Endothelial cell (in vitro differentiated cells): ENCODE data around the gene PRORP. TPM values are rescaled to one million over a fixed set of nuclear protein-coding genes. Genes with fewer than 3 reads are reported as not detected.
"Not testable (repeated sequence)": the region's sequence is repeated elsewhere in the genome, so short reads cannot be mapped to it uniquely, and the experiment has no call there.

ENCODE experiments used
- DNase-seq: peaks from one replicate; pipeline ENCODE4 v3.0.0; 2021; ENCODE audit warnings: low spot score
- H3K27ac Mint-ChIP-seq: one replicate; pipeline ENCODE4 v1.8.0; 2021; ENCODE audit warnings: mixed read lengths, inconsistent platforms; ENCODE audit not compliant: unreplicated experiment
- H3K27me3 Mint-ChIP-seq: one replicate; pipeline ENCODE4 v1.8.0; 2021; ENCODE audit warnings: mild to moderate bottlenecking, moderate library complexity, mixed read lengths, inconsistent platforms; ENCODE audit not compliant: unreplicated experiment
- H3K36me3 Mint-ChIP-seq: one replicate; pipeline ENCODE4 v1.8.0; 2021; ENCODE audit warnings: mild to moderate bottlenecking, low read depth, mixed read lengths, inconsistent platforms; ENCODE audit not compliant: unreplicated experiment
- H3K4me1 Mint-ChIP-seq: one replicate; pipeline ENCODE4 v1.8.0; 2021; ENCODE audit warnings: mild to moderate bottlenecking, mixed read lengths, inconsistent platforms; ENCODE audit not compliant: unreplicated experiment
- H3K4me3 Mint-ChIP-seq: one replicate; pipeline ENCODE4 v1.8.0; 2021; ENCODE audit warnings: mild to moderate bottlenecking, mixed read lengths, inconsistent platforms; ENCODE audit not compliant: unreplicated experiment
- H3K9me3 Mint-ChIP-seq: one replicate; pipeline ENCODE4 v1.8.0; 2021; ENCODE audit warnings: mixed read lengths, inconsistent platforms; ENCODE audit not compliant: unreplicated experiment
- CTCF ChIP-seq: fragments of 200-600 bp; sonication (generic); IDR thresholded peaks from one replicate; pipeline ENCODE4 v1.5.0; 2021; ENCODE audit warnings: antibody characterized with exemption; ENCODE audit not compliant: unreplicated experiment
- total RNA-seq: library from RNA; stranded (reverse); fragmentation: NEBNext Ultra II Directional; extraction: Animal tissue kit (Norgen Biotek cat#: 25700); gene quantifications from one replicate; pipeline ENCODE4 v1.2.1, GENCODE V29; 2021; ENCODE audit not compliant: unreplicated experiment

PRORP gene
- total RNA-seq, 1 donor from 2014 or later, result 56.6 TPM

GRCh38 chr14:35083530-35084150, 38.7 kb upstream of the PRORP start:
- Mint-ChIP-seq H3K9me3 (no peaks in the 10 kb centered on the region), H3K4me3 (no peak overlapping the region), H3K27me3 (peaks cover 1% of the 10 kb centered on the region), H3K4me1 (no peaks in the 10 kb centered on the region), H3K27ac (no peak overlapping the region), H3K36me3 (peaks cover 13% of the 10 kb centered on the region)
- no peak for TF ChIP-seq CTCF
- DNase-seq, result no peak

GRCh38 chr14:35085441-35085840, 36.9 kb upstream of the PRORP start:
- Mint-ChIP-seq H3K27ac (no peak overlapping the region), H3K9me3 (no peaks in the 10 kb centered on the region)

GRCh38 chr14:35088514-35088913, 33.8 kb upstream of the PRORP start:
- no peak for DNase-seq
- Mint-ChIP-seq H3K27ac (no peak overlapping the region), H3K27me3 (peaks cover 1% of the 10 kb centered on the region), H3K36me3 (peaks cover 13% of the 10 kb centered on the region), H3K4me1 (no peaks in the 10 kb centered on the region), H3K4me3 (no peak overlapping the region), H3K9me3 (no peaks in the 10 kb centered on the region)
- no peak for TF ChIP-seq CTCF

More at GRCh38 chr14:35085441-35085840, 36.9 kb upstream of the PRORP start:
- no peak overlapping the region for H3K4me3 Mint-ChIP-seq
- no peaks in the 10 kb centered on the region for H3K4me1 Mint-ChIP-seq
- no peak for DNase-seq
- no peak for TF ChIP-seq CTCF
- peaks cover 1% of the 10 kb centered on the region for H3K27me3 Mint-ChIP-seq
- H3K36me3 Mint-ChIP-seq, result peaks cover 13% of the 10 kb centered on the region

GRCh38 chr14:35094645-35095044, 27.7 kb upstream of the PRORP start:
- peaks cover 11% of the 10 kb centered on the region for H3K36me3 Mint-ChIP-seq
- not testable (repeated sequence) for H3K27me3 Mint-ChIP-seq, DNase-seq, H3K27ac Mint-ChIP-seq, H3K4me3 Mint-ChIP-seq, H3K9me3 Mint-ChIP-seq, H3K4me1 Mint-ChIP-seq

- no peak for DNase-seq
- H3K27me3 Mint-ChIP-seq, result no peaks in the 10 kb centered on the region
- no peaks in the 10 kb centered on the region for H3K4me1 Mint-ChIP-seq
- no peaks in the 10 kb centered on the region for H3K9me3 Mint-ChIP-seq
- peaks cover 43% of the 10 kb centered on the region for H3K36me3 Mint-ChIP-seq
- H3K27ac Mint-ChIP-seq, result no peak overlapping the region
- H3K4me3 Mint-ChIP-seq, result no peak overlapping the region
- no peak for TF ChIP-seq CTCF
Observed at GRCh38 chr14:35107866-35108265, 14.5 kb upstream of the PRORP start.
